KOPT-K1 (cell line): ENCODE measurements around the gene SNCB.
"Not testable (repeated sequence)": the region's sequence is repeated elsewhere in the genome, so short reads cannot be mapped to it uniquely, and the experiment has no call there.

Experiments
- H3K27ac ChIP-seq: fragments of 200-600 bp; sonication (generic); 2 replicates; pipeline ENCODE4 v1.5.1; 2016; ENCODE audit warnings: antibody characterized with exemption, mild to moderate bottlenecking, low read depth, low read length; ENCODE audit not compliant: poor library complexity, severe bottlenecking
- H3K36me3 ChIP-seq: fragments of 200-600 bp; sonication (generic); 2 replicates; pipeline ENCODE4 v1.5.1; 2017; ENCODE audit warnings: antibody characterized with exemption, mild to moderate bottlenecking, low read length, moderate library complexity; ENCODE audit not compliant: insufficient read depth
- H3K9me3 ChIP-seq: fragments of 200-600 bp; sonication (generic); 2 replicates; pipeline ENCODE4 v1.5.1; 2017; ENCODE audit warnings: antibody characterized with exemption, low read length, mild to moderate bottlenecking; ENCODE audit not compliant: insufficient read depth, poor library complexity, severe bottlenecking

Gene SNCB

DNA sequence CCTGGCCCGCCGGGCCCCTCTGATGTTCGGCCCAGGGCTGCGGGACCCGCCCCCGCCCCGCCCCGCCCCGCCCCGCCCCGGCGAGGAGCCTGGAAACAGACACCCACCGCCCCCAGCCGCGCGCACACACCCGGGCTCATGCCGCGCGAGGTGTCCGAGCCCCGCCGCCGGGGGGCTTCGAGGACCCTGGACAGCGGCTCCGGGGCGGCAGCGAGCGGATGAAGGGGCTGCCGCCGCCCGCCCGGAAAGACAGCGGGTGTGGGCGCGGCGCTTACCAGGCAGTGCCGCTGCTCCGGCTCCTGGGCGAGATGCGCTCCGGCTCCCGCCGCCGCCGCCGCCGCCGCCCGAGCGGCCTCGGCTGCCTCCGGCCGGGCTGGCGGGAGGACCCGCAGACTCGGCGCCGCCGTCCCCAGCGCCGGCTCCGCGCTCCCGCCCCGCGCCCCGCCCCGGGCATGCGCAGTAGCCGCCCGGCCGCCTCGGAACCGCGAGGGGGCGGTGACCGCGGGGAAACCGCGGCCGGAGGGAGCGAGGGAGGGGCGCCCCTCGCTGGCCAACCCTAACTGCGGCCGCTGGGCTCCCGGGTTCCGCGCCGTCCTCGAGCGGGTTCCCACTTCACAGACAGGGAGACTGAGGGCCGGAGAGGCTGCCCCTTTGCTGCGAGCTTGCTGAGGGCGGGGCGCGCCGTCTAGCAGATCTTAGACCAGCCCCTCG lies 20.5 kb downstream of the SNCB start, which contains the start of gene GPRIN1:
TSS of gene GPRIN1 (minus strand) at position 433 of the 711 bp plus-strand sequence. CDS start 10,322 bp downstream, outside the sequence.
- no peaks in the 10 kb centered on the region for H3K9me3 ChIP-seq
- H3K27ac ChIP-seq, result no peak within 1 kb of the TSS
- H3K36me3 ChIP-seq, result no peaks in the 10 kb centered on the region

DNA sequence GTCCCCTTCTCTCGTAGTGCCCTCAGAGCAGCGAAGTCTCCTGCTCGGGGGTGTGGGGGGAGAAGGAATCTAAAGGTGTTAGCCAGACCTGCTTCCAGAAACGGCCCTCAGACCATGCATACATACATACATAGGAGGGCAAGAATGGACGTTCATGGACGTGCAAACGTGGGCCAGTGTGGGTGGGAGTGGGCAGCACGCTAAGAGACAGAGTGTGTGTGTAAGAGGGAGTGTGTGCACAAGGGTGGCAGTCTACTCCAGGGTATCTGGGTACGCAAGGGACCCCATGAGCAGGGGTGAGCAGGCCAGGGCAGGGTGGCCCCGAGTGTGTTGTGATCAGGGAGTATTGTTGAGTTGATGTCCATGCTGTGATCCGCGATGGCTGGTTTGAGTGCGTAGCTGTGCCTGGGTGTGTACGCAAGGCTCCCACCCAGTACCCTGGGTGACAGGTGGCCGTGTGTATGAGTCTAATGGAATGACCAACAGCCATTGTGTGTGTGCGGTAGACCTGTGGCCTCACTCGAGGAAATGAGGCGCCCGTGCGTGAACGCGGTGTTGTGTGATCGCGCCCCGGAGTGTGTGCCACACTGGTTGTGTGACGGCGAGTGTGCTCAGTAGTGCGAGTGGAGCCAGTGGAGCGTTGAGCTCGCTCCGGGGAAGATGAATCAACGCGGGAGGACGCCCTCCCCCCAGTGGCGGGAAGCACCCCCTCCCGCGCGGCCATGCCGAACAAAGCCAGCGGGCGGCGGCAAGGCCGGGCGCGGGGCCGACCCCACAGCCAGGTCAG lies 21.2 kb downstream of the SNCB start:
- H3K27ac ChIP-seq, result no peak overlapping the region
- no peaks in the 10 kb centered on the region for H3K36me3 ChIP-seq
- H3K9me3 ChIP-seq, result no peaks in the 10 kb centered on the region

DNA sequence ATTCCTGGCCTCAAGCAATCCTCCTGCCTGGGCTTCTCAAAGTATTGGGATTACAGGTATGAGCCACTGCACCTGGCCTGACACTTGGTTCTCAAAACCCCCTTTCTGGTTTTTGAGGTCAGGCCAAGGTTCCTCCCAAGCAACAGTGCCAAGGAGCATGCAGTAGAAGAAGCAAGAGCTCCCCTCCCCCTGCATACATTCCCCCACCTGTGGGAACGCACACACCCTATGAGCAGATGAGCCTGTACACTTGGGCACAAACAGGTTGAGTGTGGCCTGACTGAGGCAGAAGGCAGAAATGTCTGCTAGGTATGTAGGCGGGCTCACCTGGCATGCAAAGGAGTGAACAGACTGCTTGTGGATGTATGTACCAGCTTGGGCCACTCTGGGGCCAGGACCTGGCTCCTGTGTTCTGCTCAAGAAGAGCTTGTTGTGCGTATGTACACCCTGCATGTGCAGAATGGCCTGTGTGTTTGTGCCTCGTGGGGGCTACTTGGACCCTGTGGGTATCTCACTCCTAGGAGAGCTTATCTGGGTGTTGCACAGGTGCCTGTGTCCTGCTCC lies 22.1 kb downstream of the SNCB start:
- no peaks in the 10 kb centered on the region for H3K9me3 ChIP-seq
- H3K36me3 ChIP-seq, result no peaks in the 10 kb centered on the region

GRCh38 chr5:176606875-176607274 lies 23.5 kb downstream of the SNCB start:
- Histone ChIP-seq H3K9me3 (no peaks in the 10 kb centered on the region), H3K27ac (no peak overlapping the region), H3K36me3 (no peaks in the 10 kb centered on the region)

More for the DNA sequence above, 22.1 kb downstream of the SNCB start:
- H3K27ac ChIP-seq, result no peak overlapping the region

- Histone ChIP-seq H3K27ac (no peak overlapping the region), H3K9me3 (no peaks in the 10 kb centered on the region), H3K36me3 (no peaks in the 10 kb centered on the region)
These were observed 24.3 kb downstream of the SNCB start for GRCh38 chr5:176606032-176606431.

- Histone ChIP-seq H3K9me3 (no peaks in the 10 kb centered on the region), H3K36me3 (no peaks in the 10 kb centered on the region), H3K27ac (no peak overlapping the region)
These were observed 27.2 kb downstream of the SNCB start for GRCh38 chr5:176603091-176603490.

GRCh38 chr5:176601901-176602482 lies 28.3 kb downstream of the SNCB start:
- Histone ChIP-seq H3K36me3 (no peaks in the 10 kb centered on the region), H3K9me3 (no peaks in the 10 kb centered on the region), H3K27ac (no peak overlapping the region)

- H3K27ac ChIP-seq, H3K9me3 ChIP-seq: not testable (repeated sequence)
These were observed 30.4 kb downstream of the SNCB start for GRCh38 chr5:176599749-176600430.

GRCh38 chr5:176597417-176598389 lies 32.6 kb downstream of the SNCB start:
- H3K9me3 ChIP-seq, result no peaks in the 10 kb centered on the region
- H3K27ac ChIP-seq, result no peak overlapping the region
- no peaks in the 10 kb centered on the region for H3K36me3 ChIP-seq

More at GRCh38 chr5:176599749-176600430, 30.4 kb downstream of the SNCB start:
- H3K36me3 ChIP-seq, result not testable (repeated sequence)

DNA sequence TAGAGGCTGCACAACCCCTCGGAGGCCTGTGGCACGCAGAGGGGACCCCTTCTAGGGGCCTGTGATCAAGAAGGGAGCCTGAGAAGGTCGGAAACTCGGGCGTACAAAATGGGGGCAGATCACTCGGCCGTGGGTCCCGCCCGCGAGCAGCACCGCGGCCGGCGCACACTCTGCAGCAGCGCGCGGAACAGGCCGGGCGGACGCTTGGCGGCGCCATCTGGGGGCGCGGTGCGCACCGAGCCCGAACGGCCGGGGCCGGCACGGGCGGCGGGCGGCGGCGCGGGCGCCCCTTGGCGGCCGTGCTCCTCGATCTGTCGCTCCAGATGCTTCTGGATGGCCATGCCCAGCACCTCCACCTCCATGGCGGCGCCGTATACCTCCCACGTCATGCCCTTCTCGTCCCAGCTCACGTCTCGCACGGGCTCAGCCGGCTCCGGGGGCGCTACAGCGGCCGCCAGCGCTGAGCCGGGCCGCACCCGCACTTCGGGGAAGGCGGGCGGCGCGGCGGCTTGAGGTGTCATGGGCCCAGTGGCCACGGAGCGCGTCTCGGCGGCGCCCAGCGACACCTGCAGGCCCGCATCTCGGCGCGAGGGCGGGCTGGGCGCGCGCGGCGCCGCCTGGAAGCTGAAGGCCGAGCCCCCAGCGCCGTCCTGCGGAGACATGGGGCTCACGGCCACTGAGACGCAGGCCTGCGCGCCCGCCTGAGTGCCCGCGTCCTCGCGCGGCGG lies 33.5 kb downstream of the SNCB start:
- no peaks in the 10 kb centered on the region for H3K36me3 ChIP-seq

DNA sequence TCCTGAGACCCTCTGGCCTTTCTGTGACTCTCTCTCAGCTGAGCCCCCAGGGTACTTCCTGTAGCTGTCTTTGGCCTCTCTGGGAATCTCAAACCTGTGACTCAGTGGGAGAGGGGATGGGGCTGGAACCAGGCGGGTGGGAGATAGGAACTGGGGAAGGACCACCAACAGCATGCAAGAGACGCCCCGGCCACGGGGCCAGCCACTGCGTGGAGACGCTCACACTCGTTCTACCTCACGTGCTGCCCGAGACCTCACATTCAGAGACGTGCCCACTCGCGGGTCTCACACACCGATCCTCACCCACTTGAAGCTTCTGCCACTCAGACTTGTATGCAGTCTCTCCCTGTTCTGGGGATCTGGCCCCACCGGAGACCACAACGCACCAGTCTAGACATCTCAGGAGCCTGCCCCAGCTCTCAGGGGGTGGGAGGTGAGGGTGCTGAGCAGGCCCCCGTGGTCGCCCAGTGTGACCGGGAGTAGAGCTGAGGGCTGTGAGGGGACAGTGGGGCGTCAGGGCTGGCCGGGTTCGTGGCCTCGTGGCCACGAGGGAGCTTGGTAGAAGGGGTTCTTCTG lies 34.2 kb downstream of the SNCB start:
- Histone ChIP-seq H3K27ac (no peak overlapping the region), H3K36me3 (no peaks in the 10 kb centered on the region), H3K9me3 (peaks cover 11% of the 10 kb centered on the region)

More for the DNA sequence above, 33.5 kb downstream of the SNCB start:
- Histone ChIP-seq H3K9me3 (peaks cover 4% of the 10 kb centered on the region), H3K27ac (no peak overlapping the region)

GRCh38 chr5:176595386-176595943 lies 34.9 kb downstream of the SNCB start:
- Histone ChIP-seq H3K36me3 (no peaks in the 10 kb centered on the region), H3K9me3 (peaks cover 18% of the 10 kb centered on the region), H3K27ac (no peak overlapping the region)

GRCh38 chr5:176594554-176594953 lies 35.8 kb downstream of the SNCB start:
- Histone ChIP-seq H3K36me3 (no peaks in the 10 kb centered on the region), H3K9me3 (peaks cover 18% of the 10 kb centered on the region), H3K27ac (no peak overlapping the region)
